ENCODE data around the gene REEP1. TPM values are rescaled to one million over a fixed set of nuclear protein-coding genes. Genes with fewer than 3 reads are reported as not detected.

REEP1 gene
- total RNA-seq, 3 donors from 2014 or later = 3.8 to 50.3 (median 6.1) TPM

GRCh38 chr2:86330001-86330400 lies 7.4 kb downstream of the REEP1 start:
- intact Hi-C loops (cut with DNase I, micrococcal nuclease) = no loop called here

GRCh38 chr2:86323273-86324021 lies 14.0 kb downstream of the REEP1 start:
- peaks cover 8% of the 10 kb centered on the region for H3K4me1 ChIP-seq (ENCODE audit: low read depth)
- intact Hi-C loops (cut with DNase I, micrococcal nuclease) = no loop called here

More at GRCh38 chr2:86330001-86330400, 7.4 kb downstream of the REEP1 start:
- DNase-seq = no peak
- H3K4me1 ChIP-seq (ENCODE audit: low read depth) = no peaks in the 10 kb centered on the region
- ATAC-seq = no peak
- H3K36me3 ChIP-seq (ENCODE audit: low read depth) = no peaks in the 10 kb centered on the region
- H3K9me3 ChIP-seq = no peaks in the 10 kb centered on the region
- H3K4me3 ChIP-seq = no peak overlapping the region
- TF ChIP-seq CTCF (IDR thresholded peaks at IDR 0.05) = no peak

GRCh38 chr2:86319700-86320580 lies 17.5 kb downstream of the REEP1 start:
- intact Hi-C loops (cut with DNase I, micrococcal nuclease) = no loop called here
- no peaks in the 10 kb centered on the region for H3K9me3 ChIP-seq
- DNase-seq (peak in 1 of 3 donors; percentile 67), ATAC-seq (peak; percentile 96)
- no peak for TF ChIP-seq CTCF (IDR thresholded peaks at IDR 0.05)
- no peak overlapping the region for H3K4me3 ChIP-seq
- no peaks in the 10 kb centered on the region for H3K36me3 ChIP-seq (ENCODE audit: low read depth)
- peaks cover 8% of the 10 kb centered on the region for H3K4me1 ChIP-seq (ENCODE audit: low read depth)

More at GRCh38 chr2:86323273-86324021, 14.0 kb downstream of the REEP1 start:
- H3K36me3 ChIP-seq (ENCODE audit: low read depth) = no peaks in the 10 kb centered on the region
- DNase-seq (peak in 1 of 3 donors; percentile 17), ATAC-seq (peak; percentile 50)
- TF ChIP-seq CTCF (IDR thresholded peaks at IDR 0.05) = no peak
- H3K9me3 ChIP-seq = no peaks in the 10 kb centered on the region
- H3K4me3 ChIP-seq = no peak overlapping the region

GRCh38 chr2:86315084-86315483 lies 22.3 kb downstream of the REEP1 start:
- no peak for TF ChIP-seq CTCF (IDR thresholded peaks at IDR 0.05)
- H3K36me3 ChIP-seq (ENCODE audit: low read depth) = no peaks in the 10 kb centered on the region
- H3K4me3 ChIP-seq = no peak overlapping the region
- ATAC-seq (no peak), DNase-seq (no peak)
- peaks cover 6% of the 10 kb centered on the region for H3K4me1 ChIP-seq (ENCODE audit: low read depth)
- intact Hi-C loops (cut with DNase I, micrococcal nuclease) = no loop called here
- no peaks in the 10 kb centered on the region for H3K9me3 ChIP-seq

- intact Hi-C loops (cut with DNase I, micrococcal nuclease) = no loop called here
- H3K9me3 ChIP-seq = no peaks in the 10 kb centered on the region
- H3K4me3 ChIP-seq = no peak overlapping the region
- ATAC-seq (no peak), DNase-seq (no peak)
- no peaks in the 10 kb centered on the region for H3K36me3 ChIP-seq (ENCODE audit: low read depth)
- no peaks in the 10 kb centered on the region for H3K4me1 ChIP-seq (ENCODE audit: low read depth)
- no peak for TF ChIP-seq CTCF (IDR thresholded peaks at IDR 0.05)
These were observed 23.3 kb downstream of the REEP1 start for GRCh38 chr2:86314125-86314524.
